ENCODE data around the gene SCLY. TPM values are rescaled to one million over a fixed set of nuclear protein-coding genes. Genes with fewer than 3 reads are reported as not detected.
"Not testable (repeated sequence)": the region's sequence is repeated elsewhere in the genome, so short reads cannot be mapped to it uniquely, and the experiment has no call there.

SCLY gene
- total and polyA plus RNA-seq, 2 donors (not counting 1 experiment from before 2014, with no cell fraction given), result 16.4 to 42.4 TPM

GRCh38 chr2:238053191-238053776 lies 7.5 kb upstream of the SCLY start:
- Histone ChIP-seq H2AFZ (ENCODE audit: insufficient read depth, low read depth, low read length, poor library complexity, severe bottlenecking) (no peak overlapping the region), H3K4me2 (replicated peaks; ENCODE audit: low read depth, low read length, poor library complexity, severe bottlenecking) (no peak overlapping the region), H3K9ac (ENCODE audit: low read length) (no peak overlapping the region), H3K9me3 (ENCODE audit: control extremely low read depth in 1 of 3, control insufficient read depth in 2 of 3, insufficient read depth in 1 of 3, low read length in 2 of 3) (peaks cover 0 to 8% (median under 1%) of the 10 kb centered on the region in 3 donors), H4K20me1 (ENCODE audit: control insufficient read depth, insufficient read depth, low read length, poor library complexity, severe bottlenecking) (no peaks in the 10 kb centered on the region), H3K4me1 (ENCODE audit: control insufficient read depth in 2 of 2, insufficient read depth in 2 of 2, low read length in 2 of 2) (no peaks in the 10 kb centered on the region), H3K79me2 (ENCODE audit: control insufficient read depth, insufficient read depth, low read length) (no peaks in the 10 kb centered on the region), H3K4me3 (ENCODE audit: control extremely low read depth in 1 of 5, extremely low read depth in 1 of 5, insufficient read depth in 1 of 5, low read depth in 2 of 5, low read length in 4 of 5) (no peak overlapping the region), H3K27me3 (replicated peaks in 1 of 4; ENCODE audit: control extremely low read depth in 1 of 4, control insufficient read depth in 3 of 4, insufficient read depth in 4 of 4, low read length in 3 of 4) (peaks cover 0 to 3% (median 0%) of the 10 kb centered on the region in 4 experiments), H3K27ac (ENCODE audit: low read length in 2 of 2) (no peak overlapping the region), H3K36me3 (replicated peaks in 1 of 2; ENCODE audit: control extremely low read depth in 1 of 2, control insufficient read depth in 1 of 2, extremely low read depth in 1 of 2, insufficient read depth in 2 of 2, low read length in 1 of 2) (no peaks in the 10 kb centered on the region)
- Mint-ChIP-seq H3K27me3 (peaks cover 20% of the 10 kb centered on the region), H3K9me3 (ENCODE audit: insufficient read depth) (peaks cover 3% of the 10 kb centered on the region), H3K4me3 (no peak overlapping the region), H3K27ac (no peak overlapping the region), H3K4me1 (no peaks in the 10 kb centered on the region)
- intact Hi-C loops (cut with micrococcal nuclease), result no loop called here
- no peak for DNase-seq
- ChIA-PET POLR2A (no interaction called here), CTCF (no interaction called here)
- no peak for ATAC-seq (ENCODE audit: low read depth)
- 100% methylated on average over 1 of the region's 2 CpGs for WGBS (ENCODE audit: insufficient coverage)
- no peak for TF ChIP-seq EZH2 (IDR thresholded peaks at IDR 0.05; ENCODE audit: borderline replicate concordance, insufficient read depth, low read depth, low read length, poor library complexity, severe bottlenecking)
- TF ChIP-seq CTCF (IDR thresholded peaks at IDR 0.05), result no peak

- intact Hi-C loops (cut with micrococcal nuclease), result no loop called here
- CTCF ChIA-PET, result no interaction called here
These were observed 5.0 kb upstream of the SCLY start for GRCh38 chr2:238055841-238056240.

GRCh38 chr2:238057696-238058575 lies 2.9 kb upstream of the SCLY start:
- Mint-ChIP-seq H3K4me1 (peaks cover 22% of the 10 kb centered on the region), H3K4me3 (peak overlapping the region; percentile 54), H3K27me3 (peaks cover 20% of the 10 kb centered on the region)
- POLR2A ChIA-PET; H3K9me3 ChIP-seq (ENCODE audit: control extremely low read depth in 1 of 3, control insufficient read depth in 2 of 3, insufficient read depth in 1 of 3, low read length in 2 of 3); intact Hi-C loops (cut with micrococcal nuclease); ATAC-seq (ENCODE audit: low read depth); H3K27me3 ChIP-seq (replicated peaks in 1 of 4; ENCODE audit: control extremely low read depth in 1 of 4, control insufficient read depth in 3 of 4, insufficient read depth in 4 of 4, low read length in 3 of 4); H3K4me3 ChIP-seq (ENCODE audit: control extremely low read depth in 1 of 5, extremely low read depth in 1 of 5, insufficient read depth in 1 of 5, low read depth in 2 of 5, low read length in 4 of 5); H3K9me3 Mint-ChIP-seq (ENCODE audit: insufficient read depth); H3K36me3 ChIP-seq (replicated peaks in 1 of 2; ENCODE audit: control extremely low read depth in 1 of 2, control insufficient read depth in 1 of 2, extremely low read depth in 1 of 2, insufficient read depth in 2 of 2, low read length in 1 of 2); H3K27ac ChIP-seq (ENCODE audit: low read length in 2 of 2); H4K20me1 ChIP-seq (ENCODE audit: control insufficient read depth, insufficient read depth, low read length, poor library complexity, severe bottlenecking); H3K4me2 ChIP-seq (replicated peaks; ENCODE audit: low read depth, low read length, poor library complexity, severe bottlenecking); H3K27ac Mint-ChIP-seq; H3K9ac ChIP-seq (ENCODE audit: low read length); DNase-seq; H2AFZ ChIP-seq (ENCODE audit: insufficient read depth, low read depth, low read length, poor library complexity, severe bottlenecking): not testable (repeated sequence)
- CTCF ChIA-PET, result interaction anchor here (1.1 kb wide), 1 partner anchor 41 kb away, joined by 3 read pairs; no protein-coding TSS in a partner anchor
- Histone ChIP-seq H3K4me1 (ENCODE audit: control insufficient read depth in 2 of 2, insufficient read depth in 2 of 2, low read length in 2 of 2) (peaks cover 15% of the 10 kb centered on the region in 2 donors), H3K79me2 (ENCODE audit: control insufficient read depth, insufficient read depth, low read length) (peaks cover 12% of the 10 kb centered on the region)
- 97% methylated on average over 34 of the region's 44 CpGs for WGBS (ENCODE audit: insufficient coverage)

More at GRCh38 chr2:238055841-238056240, 5.0 kb upstream of the SCLY start:
- POLR2A ChIA-PET, result no interaction called here
- DNase-seq, result no peak
- peaks cover 7 to 8% of the 10 kb centered on the region in 2 donors for H3K4me1 ChIP-seq (ENCODE audit: control insufficient read depth in 2 of 2, insufficient read depth in 2 of 2, low read length in 2 of 2)
- Mint-ChIP-seq H3K27me3 (peaks cover 20% of the 10 kb centered on the region), H3K4me3 (no peak overlapping the region), H3K4me1 (peaks cover 12% of the 10 kb centered on the region), H3K9me3 (ENCODE audit: insufficient read depth) (peaks cover 5% of the 10 kb centered on the region), H3K27ac (no peak overlapping the region)
- ATAC-seq (ENCODE audit: low read depth), result no peak
- no peak overlapping the region for H3K27ac ChIP-seq (ENCODE audit: low read length in 2 of 2)
- TF ChIP-seq EZH2 (IDR thresholded peaks at IDR 0.05; ENCODE audit: borderline replicate concordance, insufficient read depth, low read depth, low read length, poor library complexity, severe bottlenecking), result no peak
- no peak overlapping the region for H3K4me3 ChIP-seq (ENCODE audit: control extremely low read depth in 1 of 5, extremely low read depth in 1 of 5, insufficient read depth in 1 of 5, low read depth in 2 of 5, low read length in 4 of 5)
- H3K79me2 ChIP-seq (ENCODE audit: control insufficient read depth, insufficient read depth, low read length), result no peaks in the 10 kb centered on the region
- peaks cover 0 to 3% (median 0%) of the 10 kb centered on the region in 3 donors for H3K9me3 ChIP-seq (ENCODE audit: control extremely low read depth in 1 of 3, control insufficient read depth in 2 of 3, insufficient read depth in 1 of 3, low read length in 2 of 3)
- H3K9ac ChIP-seq (ENCODE audit: low read length), result no peak overlapping the region
- H2AFZ ChIP-seq (ENCODE audit: insufficient read depth, low read depth, low read length, poor library complexity, severe bottlenecking), result no peak overlapping the region
- no peaks in the 10 kb centered on the region for H3K36me3 ChIP-seq (replicated peaks in 1 of 2; ENCODE audit: control extremely low read depth in 1 of 2, control insufficient read depth in 1 of 2, extremely low read depth in 1 of 2, insufficient read depth in 2 of 2, low read length in 1 of 2)
- peaks cover 0 to 3% (median 0%) of the 10 kb centered on the region in 4 experiments for H3K27me3 ChIP-seq (replicated peaks in 1 of 4; ENCODE audit: control extremely low read depth in 1 of 4, control insufficient read depth in 3 of 4, insufficient read depth in 4 of 4, low read length in 3 of 4)
- H3K4me2 ChIP-seq (replicated peaks; ENCODE audit: low read depth, low read length, poor library complexity, severe bottlenecking), result no peak overlapping the region
- H4K20me1 ChIP-seq (ENCODE audit: control insufficient read depth, insufficient read depth, low read length, poor library complexity, severe bottlenecking), result no peaks in the 10 kb centered on the region
- no CpG with 5 or more reads among the region's 3 CpGs for WGBS (ENCODE audit: insufficient coverage)
